Esophagus muscularis mucosa (tissue), 3 donors: ENCODE data around the gene ERCC5.

Experiments used
- CTCF ChIP-seq, 3 experiments: fragments of 200-600 bp in 2 of 3; fragments of 450-650 bp in 1 of 3; sonication (generic) in 2 of 3; IDR thresholded peaks; one replicate each; pipeline ENCODE4 v1.5.1; 2017 to 2019; ENCODE audit warnings: antibody characterized with exemption in 3 of 3, mild to moderate bottlenecking in 2 of 3, moderate library complexity in 1 of 3
- POLR2A ChIP-seq: fragments of 450-650 bp; IDR thresholded peaks from one replicate; pipeline ENCODE4 v1.6.1; 2017; ENCODE audit warnings: antibody characterized with exemption, moderate library complexity, mild to moderate bottlenecking, low read depth

- TF ChIP-seq POLR2A (no peak), CTCF (IDR thresholded peaks at IDR 0.05) (no peak)
Measured at GRCh38 chr13:102868366-102868936, 22.6 kb downstream of the ERCC5 start.
